ENCODE results near the gene LPP.

- no peak for TF ChIP-seq CTCF (IDR thresholded peaks at IDR 0.05 in 4 of 5, conservative IDR thresholded peaks at IDR 0.05 in 1 of 5)
- TF ChIP-seq POLR2A (IDR thresholded peaks at IDR 0.05): no peak
Measured at GRCh38 chr3:188404124-188404523, 250.2 kb downstream of the LPP start.

Data from gastrocnemius medialis (tissue), 4 donors.